Measurements from ENCODE around the gene LRRC7.

DNA sequence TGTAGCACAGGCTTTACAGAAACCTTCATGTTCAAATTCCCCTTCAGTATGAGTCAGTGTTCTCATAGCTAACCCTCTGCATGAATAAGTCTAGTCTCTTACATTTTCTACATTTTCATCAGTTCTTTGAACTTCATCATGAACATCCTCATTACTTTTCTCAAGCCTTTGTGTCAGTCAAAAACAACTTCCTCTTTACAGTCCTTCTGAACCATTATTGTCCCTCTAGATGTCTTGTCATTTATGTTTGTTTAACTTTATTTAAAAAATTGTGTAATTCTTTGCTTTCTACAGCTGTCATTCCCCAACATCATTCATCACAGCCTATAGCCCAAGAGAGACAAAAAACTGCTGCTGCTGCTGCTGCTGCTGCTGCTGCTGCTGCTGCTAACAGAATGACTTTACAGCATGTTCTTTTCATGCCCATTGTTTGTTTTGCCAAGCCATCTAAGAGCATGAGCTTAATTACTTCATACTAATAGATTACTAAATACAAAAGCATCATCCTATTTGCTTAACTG is 504.6 kb downstream of the LRRC7 start:
- no peak for TF ChIP-seq EP300 (conservative IDR thresholded peaks at IDR 0.05; ENCODE audit: poor library complexity, severe bottlenecking)
- TF ChIP-seq, protein P1, sequence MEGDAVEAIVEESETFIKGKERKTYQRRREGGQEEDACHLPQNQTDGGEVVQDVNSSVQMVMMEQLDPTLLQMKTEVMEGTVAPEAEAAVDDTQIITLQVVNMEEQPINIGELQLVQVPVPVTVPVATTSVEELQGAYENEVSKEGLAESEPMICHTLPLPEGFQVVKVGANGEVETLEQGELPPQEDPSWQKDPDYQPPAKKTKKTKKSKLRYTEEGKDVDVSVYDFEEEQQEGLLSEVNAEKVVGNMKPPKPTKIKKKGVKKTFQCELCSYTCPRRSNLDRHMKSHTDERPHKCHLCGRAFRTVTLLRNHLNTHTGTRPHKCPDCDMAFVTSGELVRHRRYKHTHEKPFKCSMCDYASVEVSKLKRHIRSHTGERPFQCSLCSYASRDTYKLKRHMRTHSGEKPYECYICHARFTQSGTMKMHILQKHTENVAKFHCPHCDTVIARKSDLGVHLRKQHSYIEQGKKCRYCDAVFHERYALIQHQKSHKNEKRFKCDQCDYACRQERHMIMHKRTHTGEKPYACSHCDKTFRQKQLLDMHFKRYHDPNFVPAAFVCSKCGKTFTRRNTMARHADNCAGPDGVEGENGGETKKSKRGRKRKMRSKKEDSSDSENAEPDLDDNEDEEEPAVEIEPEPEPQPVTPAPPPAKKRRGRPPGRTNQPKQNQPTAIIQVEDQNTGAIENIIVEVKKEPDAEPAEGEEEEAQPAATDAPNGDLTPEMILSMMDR (IDR thresholded peaks at IDR 0.05; ENCODE audit: poor library complexity, severe bottlenecking), result no peak
- TF ChIP-seq POLR2AphosphoS5 (IDR thresholded peaks at IDR 0.05), result no peak
- no peak for TF ChIP-seq TAF1 (IDR thresholded peaks at IDR 0.05; ENCODE audit: low read depth)
- no peak for TF ChIP-seq EZH2 (IDR thresholded peaks at IDR 0.05; ENCODE audit: borderline replicate concordance, insufficient read depth, low read length, poor library complexity, severe bottlenecking)

All from neural cell (in vitro differentiated cells).